IPS DF 6.9 (cell line): ENCODE data around the gene ASXL1.
A peak's percentile ranks its signal among the peaks of the same experiment; 100 is the strongest.

Experiments used
- DNase-seq: peaks from one replicate; pipeline ENCODE4 v3.0.0-alpha.2; 2013; ENCODE audit warnings: low read depth, low spot score
- H3K27ac ChIP-seq: one replicate; pipeline ENCODE4 v1.5.1; 2013; ENCODE audit warnings: low read length, control low read depth
- H3K27me3 ChIP-seq: 2 replicates; pipeline ENCODE4 v1.6.1; 2013; ENCODE audit warnings: mild to moderate bottlenecking, low read length; ENCODE audit not compliant: control insufficient read depth, insufficient read depth
- H3K36me3 ChIP-seq: 2 replicates; pipeline ENCODE4 v1.6.1; 2013; ENCODE audit warnings: low read length; ENCODE audit not compliant: control insufficient read depth, insufficient read depth
- H3K4me1 ChIP-seq: 2 replicates; pipeline ENCODE4 v1.6.1; 2013; ENCODE audit warnings: low read length; ENCODE audit not compliant: control insufficient read depth, insufficient read depth
- H3K4me3 ChIP-seq: 2 replicates; pipeline ENCODE4 v1.5.1; 2013; ENCODE audit warnings: mild to moderate bottlenecking, low read length
- H3K9me3 ChIP-seq: 2 replicates; pipeline ENCODE4 v1.6.1; 2013; ENCODE audit warnings: low read length, inconsistent platforms; ENCODE audit not compliant: control insufficient read depth, insufficient read depth
- WGBS: extraction: QIAGEN DNeasy Blood & Tissue Kit; methylation state at CpG from one replicate; pipeline ENCODE4 v1.1.7; 2013; ENCODE audit warnings: mixed read lengths, missing lambda C conversion rate; ENCODE audit not compliant: insufficient read length, insufficient coverage; 5-methylcytosine and 5-hydroxymethylcytosine counted together

Gene ASXL1

GRCh38 chr20:32481311-32482142 lies 123.4 kb downstream of the ASXL1 start:
- no peak for DNase-seq
- WGBS, result no CpG with 5 or more reads among the region's 13 CpGs
- Histone ChIP-seq H3K9me3 (no peaks in the 10 kb centered on the region), H3K27me3 (no peaks in the 10 kb centered on the region), H3K4me3 (peak overlapping the region; percentile 96; the same call in 1 of the 2 replicates), H3K27ac (no peak overlapping the region), H3K36me3 (no peaks in the 10 kb centered on the region), H3K4me1 (peaks cover 11% of the 10 kb centered on the region)

DNA sequence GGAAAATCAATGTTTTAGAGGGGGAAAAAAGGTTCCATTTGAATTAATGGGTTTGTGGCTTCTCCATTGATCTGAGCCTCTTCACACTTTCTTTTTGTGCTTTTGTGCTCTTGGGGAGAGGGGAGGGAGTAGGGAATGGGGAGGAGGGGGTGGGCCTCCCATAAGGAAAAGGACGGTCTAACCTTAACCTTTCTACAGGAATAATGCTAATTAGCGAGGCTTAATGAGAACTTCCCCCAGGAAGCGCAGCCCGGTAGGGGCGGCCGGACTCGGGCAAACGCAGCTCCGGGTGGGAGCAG lies 124.0 kb downstream of the ASXL1 start:
- Histone ChIP-seq H3K27ac (no peak overlapping the region), H3K4me1 (peaks cover 6% of the 10 kb centered on the region), H3K4me3 (peak overlapping the region; percentile 96; the same call in 1 of the 2 replicates), H3K27me3 (no peaks in the 10 kb centered on the region), H3K36me3 (no peaks in the 10 kb centered on the region), H3K9me3 (no peaks in the 10 kb centered on the region)
- no CpG with 5 or more reads among the region's 9 CpGs for WGBS
- DNase-seq, result no peak

DNA sequence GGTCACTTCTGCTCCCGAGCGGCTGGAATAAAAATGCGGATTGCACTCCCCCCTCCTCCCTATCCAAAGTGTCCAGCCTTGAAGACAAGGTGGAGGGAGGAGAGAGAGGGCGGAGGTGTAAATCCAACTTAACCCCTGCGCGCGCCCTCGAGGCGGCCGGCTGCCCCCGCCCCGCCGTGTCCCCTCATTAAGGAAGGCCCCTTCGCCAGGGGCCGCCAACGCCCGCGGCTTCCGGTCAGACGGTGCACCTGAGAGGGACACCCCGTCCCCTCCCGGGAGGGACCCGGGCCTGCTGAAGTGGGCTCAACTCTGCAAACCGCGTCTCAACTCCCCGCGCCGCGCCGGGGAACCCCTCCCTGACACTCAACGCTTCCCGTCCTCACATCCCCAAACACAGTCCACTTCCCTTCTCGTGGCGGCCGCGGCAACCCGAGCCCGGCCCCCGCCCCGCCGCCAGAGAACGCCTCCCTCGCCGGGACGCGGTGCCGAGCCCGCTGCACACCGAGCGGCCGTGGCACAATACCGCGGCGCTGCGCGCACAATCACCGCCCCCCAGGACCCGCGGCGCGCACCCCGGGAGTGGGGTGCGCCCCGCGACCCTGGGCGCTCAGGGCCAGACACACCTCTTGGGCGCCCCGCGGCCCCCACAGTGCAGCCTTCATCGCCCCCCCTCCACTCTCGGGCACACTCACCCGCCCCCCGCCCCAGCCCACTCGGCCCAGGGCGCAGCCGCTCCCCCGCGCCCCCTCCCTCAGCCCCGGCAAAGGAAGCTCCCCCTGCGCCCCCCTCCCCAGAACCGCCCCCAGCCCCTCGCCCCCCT lies 124.5 kb downstream of the ASXL1 start:
- H3K27me3 ChIP-seq, result no peaks in the 10 kb centered on the region
- H3K4me3 ChIP-seq, result peak overlapping the region; percentile 96
- H3K4me1 ChIP-seq, result peaks cover 6% of the 10 kb centered on the region
- H3K36me3 ChIP-seq, result no peaks in the 10 kb centered on the region
- H3K27ac ChIP-seq, result no peak overlapping the region
- no CpG with 5 or more reads among the region's 82 CpGs for WGBS
- no peak for DNase-seq
- no peaks in the 10 kb centered on the region for H3K9me3 ChIP-seq

GRCh38 chr20:32483351-32484224 lies 125.5 kb downstream of the ASXL1 start:
- Histone ChIP-seq H3K27ac (no peak overlapping the region), H3K9me3 (no peaks in the 10 kb centered on the region), H3K4me1 (peaks cover 6% of the 10 kb centered on the region), H3K4me3 (peak overlapping the region; percentile 96), H3K36me3 (no peaks in the 10 kb centered on the region), H3K27me3 (no peaks in the 10 kb centered on the region)
- no peak for DNase-seq
- WGBS, result no CpG with 5 or more reads among the region's 79 CpGs

DNA sequence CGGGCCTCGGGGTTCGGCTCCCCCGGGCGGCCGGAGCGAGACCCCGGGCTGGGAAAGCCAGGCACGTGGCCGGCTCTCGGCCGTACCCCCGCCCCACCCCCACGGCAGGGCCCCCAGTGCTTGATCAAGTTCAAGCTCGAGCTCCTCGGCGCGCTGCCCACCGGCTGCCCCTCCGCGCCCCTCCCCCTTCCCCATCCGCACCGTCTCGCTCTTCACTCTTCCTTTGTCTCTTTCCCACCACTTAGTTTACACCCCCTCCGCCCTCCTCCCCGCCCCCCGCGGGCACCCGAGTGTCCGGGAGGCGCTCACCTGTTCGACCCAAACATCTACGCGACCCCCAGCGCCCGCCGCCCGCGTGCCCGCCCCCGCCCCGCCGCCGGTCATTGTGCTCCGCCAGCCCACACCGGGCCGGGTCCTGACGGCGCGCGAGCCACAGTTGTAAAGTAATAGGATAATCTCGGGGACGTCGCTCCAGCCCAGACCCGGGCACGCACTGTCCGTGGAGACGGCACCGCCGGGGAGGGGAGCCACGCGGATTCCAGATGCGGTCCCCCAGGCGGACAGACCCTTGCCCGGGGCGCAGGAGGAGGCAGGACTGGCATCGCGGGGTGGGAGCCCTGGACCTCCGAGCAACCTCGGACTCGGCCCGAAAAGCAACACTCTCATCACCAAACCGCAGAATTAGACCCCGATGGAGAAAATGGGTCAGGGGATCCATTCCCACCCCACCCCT lies 126.3 kb downstream of the ASXL1 start:
- peaks cover 6% of the 10 kb centered on the region for H3K4me1 ChIP-seq
- H3K9me3 ChIP-seq, result no peaks in the 10 kb centered on the region
- no peak for DNase-seq
- H3K4me3 ChIP-seq, result peak overlapping the region; percentile 70
- no peaks in the 10 kb centered on the region for H3K36me3 ChIP-seq
- no CpG with 5 or more reads among the region's 74 CpGs for WGBS
- H3K27me3 ChIP-seq, result no peaks in the 10 kb centered on the region
- H3K27ac ChIP-seq, result no peak overlapping the region

DNA sequence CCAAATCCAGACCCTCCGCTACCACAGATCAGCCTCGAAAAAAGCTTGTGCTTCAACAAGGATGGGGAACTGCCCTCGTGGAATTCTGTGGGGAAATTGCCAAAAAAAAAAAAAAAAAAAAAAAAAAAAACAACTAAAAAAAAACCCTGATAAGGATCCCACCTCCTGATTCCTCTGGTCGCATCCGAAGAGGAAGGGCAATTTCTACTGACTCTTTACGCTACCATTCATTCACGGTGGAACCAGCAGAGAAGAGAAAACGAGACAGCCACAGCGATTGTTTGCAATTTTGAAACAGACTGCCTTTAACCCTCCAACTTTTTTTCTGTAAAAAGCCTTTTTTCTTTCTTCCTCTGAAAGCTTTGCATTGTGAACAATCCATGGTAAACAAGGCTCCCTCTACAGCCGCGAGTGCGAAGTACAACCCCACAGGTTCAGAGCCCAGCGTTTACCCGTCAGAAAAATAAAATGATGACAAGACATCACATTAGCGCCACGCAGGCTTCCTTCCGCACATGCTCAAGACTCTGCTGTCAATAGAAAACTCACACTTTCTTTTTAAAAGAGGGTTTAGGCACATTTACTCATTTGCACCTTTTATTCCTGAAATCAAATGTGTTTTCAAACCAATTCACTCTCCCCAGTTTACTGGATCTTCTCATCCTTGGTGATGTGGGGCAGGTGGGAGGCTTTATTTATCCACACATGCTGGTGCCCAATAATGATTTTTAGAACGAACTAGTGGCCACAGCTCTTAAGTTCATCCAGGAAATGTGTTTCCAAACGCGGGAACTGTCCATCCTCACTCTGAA lies 127.0 kb downstream of the ASXL1 start:
- peaks cover 6% of the 10 kb centered on the region for H3K4me1 ChIP-seq
- DNase-seq, result no peak
- H3K9me3 ChIP-seq, result no peaks in the 10 kb centered on the region
- WGBS, result no CpG with 5 or more reads among the region's 20 CpGs
- peak overlapping the region; percentile 70; the same call in 1 of the 2 replicates for H3K4me3 ChIP-seq
- no peaks in the 10 kb centered on the region for H3K27me3 ChIP-seq
- no peak overlapping the region for H3K27ac ChIP-seq
- no peaks in the 10 kb centered on the region for H3K36me3 ChIP-seq

- Histone ChIP-seq H3K4me1 (peaks cover 2% of the 10 kb centered on the region), H3K36me3 (no peaks in the 10 kb centered on the region), H3K27ac (no peak overlapping the region), H3K4me3 (no peak overlapping the region), H3K27me3 (no peaks in the 10 kb centered on the region), H3K9me3 (no peaks in the 10 kb centered on the region)
- no peak for DNase-seq
- no CpG with 5 or more reads among the region's 5 CpGs for WGBS
These were observed 127.8 kb downstream of the ASXL1 start for GRCh38 chr20:32485770-32486478.

GRCh38 chr20:32487381-32487780 lies 129.2 kb downstream of the ASXL1 start:
- Histone ChIP-seq H3K27ac (no peak overlapping the region), H3K27me3 (no peaks in the 10 kb centered on the region), H3K36me3 (no peaks in the 10 kb centered on the region), H3K4me1 (no peaks in the 10 kb centered on the region), H3K9me3 (no peaks in the 10 kb centered on the region), H3K4me3 (no peak overlapping the region)
- no peak for DNase-seq
- WGBS, result no CpG with 5 or more reads among the region's 3 CpGs
